SK-N-MC (cell line): ENCODE measurements around the gene KCTD16.

ENCODE experiments used
- EZH2 ChIP-seq: fragments of 200-600 bp; sonication (generic); IDR thresholded peaks from one replicate; pipeline ENCODE4 v1.6.1; 2017; ENCODE audit warnings: antibody characterized with exemption
- FOXP2 ChIP-seq: optimal IDR thresholded peaks from 2 replicates; pipeline ENCODE3; 2011; ENCODE audit warnings: mild to moderate bottlenecking, moderate library complexity; ENCODE audit not compliant: insufficient read depth; ENCODE audit errors: extremely low read length, control extremely low read depth
- POLR2AphosphoS5 ChIP-seq: IDR thresholded peaks from 2 replicates; pipeline ENCODE4 v1.6.1; 2012; ENCODE audit warnings: mild to moderate bottlenecking, low read depth, low read length, borderline replicate concordance

- TF ChIP-seq EZH2 (no peak), POLR2AphosphoS5 (no peak), FOXP2 (no peak)
Observed at GRCh38 chr5:144166696-144167095, 4.0 kb upstream of the KCTD16 start.
